Astrocyte (in vitro differentiated cells and primary cell): Measurements from ENCODE around the gene SMIM28. TPM values are rescaled to one million over a fixed set of nuclear protein-coding genes. Genes with fewer than 3 reads are reported as not detected.
"Not testable (repeated sequence)": the region's sequence is repeated elsewhere in the genome, so short reads cannot be mapped to it uniquely, and the experiment has no call there.

Source experiments
- DNase-seq: peaks from one replicate; pipeline ENCODE4 v3.0.0-alpha.2; 2010; ENCODE audit warnings: low read depth
- FAIRE-seq: peaks from 2 replicates; lab custom pipeline; 2011; peaks lifted over from hg19 to GRCh38; lab: Jason Lieb, UNC
- H2AFZ ChIP-seq: 2 replicates; pipeline ENCODE4 v1.6.0; 2012; ENCODE audit warnings: low read depth, low read length, inconsistent platforms
- H3K27ac ChIP-seq: 2 replicates; pipeline ENCODE4 v1.5.1; 2011; ENCODE audit warnings: low read depth, low read length, inconsistent platforms
- H3K27me3 ChIP-seq: 2 replicates; pipeline ENCODE4 v1.6.0; 2011; ENCODE audit warnings: low read length, inconsistent platforms; ENCODE audit not compliant: insufficient read depth
- H3K36me3 ChIP-seq: 2 replicates; pipeline ENCODE4 v1.5.1; 2011; ENCODE audit warnings: low read length, inconsistent platforms; ENCODE audit not compliant: insufficient read depth
- H3K4me1 ChIP-seq: 2 replicates; pipeline ENCODE4 v1.5.1; 2011; ENCODE audit warnings: low read length, inconsistent platforms; ENCODE audit not compliant: insufficient read depth
- H3K4me2 ChIP-seq: 2 replicates; pipeline ENCODE4 v1.6.0; 2012; ENCODE audit warnings: low read length, inconsistent platforms
- H3K4me3 ChIP-seq: 2 replicates; pipeline ENCODE4 v1.5.1; 2011; ENCODE audit warnings: low read depth, mild to moderate bottlenecking, low read length, inconsistent platforms; ENCODE audit not compliant: insufficient read depth
- H3K79me2 ChIP-seq: 2 replicates; pipeline ENCODE4 v1.6.0; 2012; ENCODE audit warnings: mild to moderate bottlenecking, low read length, inconsistent platforms; ENCODE audit not compliant: insufficient read depth
- H3K9ac ChIP-seq: 2 replicates; pipeline ENCODE4 v1.6.0; 2012; ENCODE audit warnings: mild to moderate bottlenecking, low read length, inconsistent platforms
- H3K9me3 ChIP-seq: 2 replicates; pipeline ENCODE4 v1.5.1; 2012; ENCODE audit warnings: low read depth, mild to moderate bottlenecking, low read length, inconsistent platforms; ENCODE audit not compliant: insufficient read depth
- H4K20me1 ChIP-seq: 2 replicates; pipeline ENCODE4 v1.6.0; 2012; ENCODE audit warnings: low read length, inconsistent platforms; ENCODE audit not compliant: insufficient read depth
- H3K27ac Mint-ChIP-seq: one replicate; pipeline ENCODE4 v1.8.0; 2021; ENCODE audit warnings: mild to moderate bottlenecking, mixed read lengths; ENCODE audit not compliant: unreplicated experiment
- H3K27me3 Mint-ChIP-seq: one replicate; pipeline ENCODE4 v1.8.0; 2021; ENCODE audit warnings: low read depth, mixed read lengths; ENCODE audit not compliant: unreplicated experiment
- H3K36me3 Mint-ChIP-seq: one replicate; pipeline ENCODE4 v1.8.0; 2021; ENCODE audit warnings: low read depth, mixed read lengths; ENCODE audit not compliant: unreplicated experiment
- H3K4me1 Mint-ChIP-seq: one replicate; pipeline ENCODE4 v1.8.0; 2021; ENCODE audit warnings: low read depth, mixed read lengths; ENCODE audit not compliant: unreplicated experiment
- H3K4me3 Mint-ChIP-seq: one replicate; pipeline ENCODE4 v1.8.0; 2021; ENCODE audit warnings: mild to moderate bottlenecking, moderate library complexity, mixed read lengths; ENCODE audit not compliant: unreplicated experiment
- H3K9me3 Mint-ChIP-seq: one replicate; pipeline ENCODE4 v1.8.0; 2021; ENCODE audit warnings: mild to moderate bottlenecking, mixed read lengths; ENCODE audit not compliant: unreplicated experiment
- EZH2 ChIP-seq: IDR thresholded peaks from 2 replicates; pipeline ENCODE4 v1.6.1; 2012; ENCODE audit warnings: mild to moderate bottlenecking, low read length, inconsistent platforms; ENCODE audit not compliant: insufficient read depth
- total RNA-seq: library from RNA; stranded (reverse); gene quantifications from 2 replicates; pipeline ENCODE4 v1.2.1, GENCODE V29; 2021
- TF ChIP-seq, protein P1 (sequence below): IDR thresholded peaks from 2 replicates; pipeline ENCODE4 v1.5.1; 2011; ENCODE audit warnings: low read depth, mild to moderate bottlenecking, inconsistent platforms, low read length, moderate library complexity; ENCODE audit not compliant: insufficient read depth

Gene SMIM28
- total RNA-seq, 1 donor from 2014 or later: not detected

DNA sequence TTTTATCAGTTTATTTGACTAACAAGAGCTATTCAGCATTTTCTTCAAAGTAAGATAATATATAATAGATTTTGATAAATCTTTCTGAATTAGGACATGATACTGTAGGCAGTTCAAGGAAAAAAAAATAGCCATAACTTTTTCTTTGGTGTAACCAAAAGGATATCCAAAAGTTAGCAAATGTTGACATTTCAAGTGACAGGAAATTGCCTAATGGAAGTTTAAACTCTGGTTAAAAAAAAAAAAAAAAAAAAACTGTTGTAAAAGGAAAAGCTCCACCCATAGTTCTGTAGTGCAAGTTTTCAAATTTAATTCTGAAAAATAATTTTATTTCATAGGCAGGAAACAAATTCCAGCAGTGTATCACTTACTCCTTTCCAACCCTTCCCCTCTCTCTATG is 45.2 kb downstream of the SMIM28 start:
- Histone ChIP-seq H3K9ac (no peak overlapping the region), H3K4me3 (no peak overlapping the region), H3K27ac (no peak overlapping the region), H4K20me1 (no peaks in the 10 kb centered on the region), H3K4me1 (no peaks in the 10 kb centered on the region), H3K27me3 (no peaks in the 10 kb centered on the region), H3K36me3 (peaks cover 4% of the 10 kb centered on the region), H3K79me2 (no peaks in the 10 kb centered on the region), H3K4me2 (no peak overlapping the region), H2AFZ (no peak overlapping the region), H3K9me3 (no peaks in the 10 kb centered on the region)
- no peaks in the 10 kb centered on the region for H3K27me3 Mint-ChIP-seq
- no peaks in the 10 kb centered on the region for H3K9me3 Mint-ChIP-seq
- H3K36me3 Mint-ChIP-seq: peaks cover 5% of the 10 kb centered on the region
- DNase-seq (no peak), FAIRE-seq (no peak)
- no peak overlapping the region for H3K4me3 Mint-ChIP-seq
- H3K4me1 Mint-ChIP-seq: no peaks in the 10 kb centered on the region
- H3K27ac Mint-ChIP-seq: no peak overlapping the region
- TF ChIP-seq, protein P1, sequence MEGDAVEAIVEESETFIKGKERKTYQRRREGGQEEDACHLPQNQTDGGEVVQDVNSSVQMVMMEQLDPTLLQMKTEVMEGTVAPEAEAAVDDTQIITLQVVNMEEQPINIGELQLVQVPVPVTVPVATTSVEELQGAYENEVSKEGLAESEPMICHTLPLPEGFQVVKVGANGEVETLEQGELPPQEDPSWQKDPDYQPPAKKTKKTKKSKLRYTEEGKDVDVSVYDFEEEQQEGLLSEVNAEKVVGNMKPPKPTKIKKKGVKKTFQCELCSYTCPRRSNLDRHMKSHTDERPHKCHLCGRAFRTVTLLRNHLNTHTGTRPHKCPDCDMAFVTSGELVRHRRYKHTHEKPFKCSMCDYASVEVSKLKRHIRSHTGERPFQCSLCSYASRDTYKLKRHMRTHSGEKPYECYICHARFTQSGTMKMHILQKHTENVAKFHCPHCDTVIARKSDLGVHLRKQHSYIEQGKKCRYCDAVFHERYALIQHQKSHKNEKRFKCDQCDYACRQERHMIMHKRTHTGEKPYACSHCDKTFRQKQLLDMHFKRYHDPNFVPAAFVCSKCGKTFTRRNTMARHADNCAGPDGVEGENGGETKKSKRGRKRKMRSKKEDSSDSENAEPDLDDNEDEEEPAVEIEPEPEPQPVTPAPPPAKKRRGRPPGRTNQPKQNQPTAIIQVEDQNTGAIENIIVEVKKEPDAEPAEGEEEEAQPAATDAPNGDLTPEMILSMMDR: no peak
- no peak for TF ChIP-seq EZH2

DNA sequence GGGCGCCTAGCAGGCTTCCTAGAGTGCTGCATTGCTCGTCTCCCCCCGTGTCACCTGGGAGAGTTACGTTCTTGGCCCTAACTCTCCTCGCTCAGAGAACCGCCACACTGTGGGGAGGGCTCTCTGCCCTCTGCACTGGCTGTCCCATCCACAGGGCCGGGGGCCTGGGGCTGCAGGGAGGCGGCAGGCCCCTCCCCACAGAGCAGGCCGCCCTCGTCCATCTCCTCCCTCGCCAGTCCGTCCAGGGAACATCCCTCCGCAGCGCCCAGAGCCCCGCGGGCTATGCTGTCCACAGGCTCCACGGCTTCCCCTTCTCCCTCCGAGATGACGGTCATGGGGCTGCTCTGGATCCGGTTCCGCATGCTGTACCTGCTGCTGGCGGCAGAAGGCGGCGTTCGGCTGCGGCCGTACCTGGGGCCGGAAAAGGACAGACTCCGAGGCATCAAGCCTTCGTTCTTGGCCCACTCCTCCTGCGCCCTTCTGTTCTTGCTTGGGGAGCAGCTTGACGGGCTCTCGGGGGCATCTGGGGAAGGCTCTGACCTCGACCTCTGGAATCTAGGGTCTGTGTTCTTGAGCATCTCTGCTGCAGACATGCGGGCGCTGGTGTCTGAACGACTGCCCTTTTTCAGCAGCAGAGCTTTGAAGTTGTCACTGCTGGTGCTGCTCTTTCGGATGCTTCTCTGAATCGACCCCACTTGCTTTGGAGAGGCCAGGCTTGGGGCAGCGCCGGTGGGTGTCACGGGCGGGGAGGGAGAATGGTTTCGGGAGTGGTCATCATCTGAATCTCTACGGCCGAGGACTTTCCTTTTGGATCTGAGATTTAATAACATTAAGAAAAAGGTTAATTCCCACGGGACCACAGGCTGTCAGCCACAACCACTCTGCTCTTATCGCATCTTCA is 46.5 kb downstream of the SMIM28 start:
- no peaks in the 10 kb centered on the region for H3K79me2 ChIP-seq
- H3K27me3 Mint-ChIP-seq: no peaks in the 10 kb centered on the region
- peaks cover 7% of the 10 kb centered on the region for H4K20me1 ChIP-seq
- H3K9me3 Mint-ChIP-seq: no peaks in the 10 kb centered on the region
- no peak overlapping the region for H3K27ac Mint-ChIP-seq
- H3K4me2 ChIP-seq: no peak overlapping the region
- H3K9me3 ChIP-seq: no peaks in the 10 kb centered on the region
- no peaks in the 10 kb centered on the region for H3K4me1 Mint-ChIP-seq
- FAIRE-seq (no peak), DNase-seq (no peak)
- H3K27ac ChIP-seq: no peak overlapping the region
- H3K27me3 ChIP-seq: no peaks in the 10 kb centered on the region
- peaks cover 5% of the 10 kb centered on the region for H3K36me3 Mint-ChIP-seq
- H3K9ac ChIP-seq: no peak overlapping the region
- H2AFZ ChIP-seq: no peak overlapping the region
- H3K4me3 Mint-ChIP-seq: no peak overlapping the region
- no peak for TF ChIP-seq EZH2
- TF ChIP-seq, protein P1: no peak
- H3K4me1 ChIP-seq: no peaks in the 10 kb centered on the region
- H3K4me3 ChIP-seq: no peak overlapping the region
- peaks cover 4% of the 10 kb centered on the region for H3K36me3 ChIP-seq

DNA sequence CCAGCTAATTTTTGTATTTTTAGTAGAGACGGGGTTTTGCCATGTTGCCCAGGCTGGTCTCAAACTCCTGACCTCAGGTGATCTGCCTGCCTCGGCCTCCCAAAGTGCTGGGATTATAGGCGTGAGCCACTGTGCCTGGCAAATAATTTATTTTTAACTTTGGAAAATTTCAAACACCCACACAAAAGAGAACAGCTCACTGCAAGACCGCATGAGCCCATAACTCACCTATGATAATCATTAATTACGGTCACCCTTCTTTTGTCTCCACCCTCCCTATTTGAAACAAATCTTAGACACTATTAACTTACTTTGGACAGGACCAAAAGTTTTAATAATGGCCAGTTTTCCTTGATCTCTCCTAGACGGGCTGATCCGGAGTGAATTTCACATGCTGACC is 47.6 kb downstream of the SMIM28 start:
- H3K4me2 ChIP-seq, H2AFZ ChIP-seq, H3K27me3 Mint-ChIP-seq, H3K4me3 Mint-ChIP-seq, H3K36me3 ChIP-seq, H3K9me3 Mint-ChIP-seq, H3K27ac ChIP-seq, FAIRE-seq, DNase-seq, H3K27ac Mint-ChIP-seq, H3K36me3 Mint-ChIP-seq, H3K9me3 ChIP-seq, H3K4me1 Mint-ChIP-seq, H3K9ac ChIP-seq, H3K27me3 ChIP-seq, H3K79me2 ChIP-seq, H3K4me1 ChIP-seq, H3K4me3 ChIP-seq: not testable (repeated sequence)
- H4K20me1 ChIP-seq: peaks cover 14% of the 10 kb centered on the region
